Liver (tissue), 9 donors: ENCODE results near the gene HMG20A. TPM values are rescaled to one million over a fixed set of nuclear protein-coding genes. Genes with fewer than 3 reads are reported as not detected.

Experiments used
- DNase-seq: peaks from one replicate; pipeline ENCODE4 v3.0.0-alpha.2; 2017; ENCODE audit warnings: low spot score
- H3K27ac ChIP-seq, 2 donors: one replicate each; pipeline ENCODE4 v1.7.0; 2013; ENCODE audit warnings: inconsistent platforms in 2 of 2, low read length in 2 of 2, control low read depth in 1 of 2, low read depth in 1 of 2, mild to moderate bottlenecking in 1 of 2
- H3K27me3 ChIP-seq, 4 donors: one replicate each; pipeline versions ENCODE4 v1.6.1 to v1.7.0; 2013; ENCODE audit warnings: low read length in 3 of 4, inconsistent platforms in 1 of 4, mild to moderate bottlenecking in 1 of 4, moderate library complexity in 1 of 4; ENCODE audit not compliant: control insufficient read depth in 4 of 4, insufficient read depth in 4 of 4
- H3K36me3 ChIP-seq, 4 donors: one replicate each; pipeline versions ENCODE4 v1.6.1 to v1.7.0; 2013; ENCODE audit warnings: low read length in 3 of 4, mild to moderate bottlenecking in 3 of 4, low read depth in 1 of 4, moderate library complexity in 1 of 4; ENCODE audit not compliant: control insufficient read depth in 4 of 4, insufficient read depth in 3 of 4
- H3K4me1 ChIP-seq, 4 donors: one replicate each; pipeline versions ENCODE4 v1.6.1 to v1.7.0; 2013; ENCODE audit warnings: low read length in 3 of 4, mild to moderate bottlenecking in 3 of 4, moderate library complexity in 1 of 4; ENCODE audit not compliant: control insufficient read depth in 4 of 4, insufficient read depth in 4 of 4
- H3K4me3 ChIP-seq, 3 donors: one replicate each; pipeline versions ENCODE4 v1.6.1 to v1.7.0; 2013; ENCODE audit warnings: low read length in 3 of 3, control low read depth in 1 of 3, low read depth in 1 of 3, mild to moderate bottlenecking in 1 of 3
- H3K9ac ChIP-seq, 2 donors: one replicate each; pipeline ENCODE4 v1.7.0; 2013; ENCODE audit warnings: low read length in 2 of 2, mild to moderate bottlenecking in 2 of 2, moderate library complexity in 2 of 2, control low read depth in 1 of 2, low read depth in 1 of 2
- H3K9me3 ChIP-seq, 4 donors: one replicate each; pipeline versions ENCODE4 v1.6.1 to v1.7.0; 2013; ENCODE audit warnings: low read length in 3 of 4; ENCODE audit not compliant: control insufficient read depth in 4 of 4
- ATF3 ChIP-seq: IDR thresholded peaks from 2 replicates; pipeline ENCODE4 v1.6.1; 2016; ENCODE audit warnings: antibody characterized with exemption
- CTCF ChIP-seq: fragments of 150-350 bp; IDR thresholded peaks from 2 replicates; pipeline ENCODE4 v1.5.1; 2017; ENCODE audit warnings: improper control_type of control experiment, low read depth, low read length; ENCODE audit not compliant: missing input control
- EGR1 ChIP-seq, 2 donors: IDR thresholded peaks; 2 replicates each; pipeline ENCODE4 v1.6.1; 2016 to 2018; ENCODE audit warnings: antibody characterized with exemption in 2 of 2, low read depth in 2 of 2
- FOXA1 ChIP-seq: IDR thresholded peaks from 2 replicates; pipeline ENCODE4 v1.6.1; 2016; ENCODE audit warnings: antibody characterized with exemption
- FOXA2 ChIP-seq: IDR thresholded peaks from 2 replicates; pipeline ENCODE4 v1.6.1; 2016; ENCODE audit warnings: antibody characterized with exemption
- GABPA ChIP-seq, 2 donors: IDR thresholded peaks in 1 of 2; conservative IDR thresholded peaks in 1 of 2; 2 replicates each; pipeline ENCODE4 v1.6.1; 2016; ENCODE audit warnings: antibody characterized with exemption in 2 of 2, mild to moderate bottlenecking in 1 of 2, moderate library complexity in 1 of 2
- HNF4A ChIP-seq, 2 donors: conservative IDR thresholded peaks; 2 replicates each; pipeline ENCODE4 v1.6.1; 2016; ENCODE audit warnings: antibody characterized with exemption in 2 of 2, mild to moderate bottlenecking in 2 of 2
- HNF4G ChIP-seq: IDR thresholded peaks from 2 replicates; pipeline ENCODE4 v1.6.1; 2016; ENCODE audit warnings: antibody characterized with exemption
- JUND ChIP-seq, 2 donors: IDR thresholded peaks; 2 replicates each; pipeline ENCODE4 v1.6.1; 2016; ENCODE audit warnings: antibody characterized with exemption in 2 of 2
- NR2F2 ChIP-seq: IDR thresholded peaks from 2 replicates; pipeline ENCODE4 v1.6.1; 2016; ENCODE audit warnings: antibody characterized with exemption
- RAD21 ChIP-seq, 2 donors: IDR thresholded peaks; 2 replicates each; pipeline ENCODE4 v1.6.1; 2016; ENCODE audit warnings: antibody characterized with exemption in 2 of 2, mild to moderate bottlenecking in 2 of 2
- REST ChIP-seq: IDR thresholded peaks from 2 replicates; pipeline ENCODE4 v1.6.1; 2016; ENCODE audit warnings: antibody characterized with exemption, mild to moderate bottlenecking
- RXRA ChIP-seq, 2 donors: IDR thresholded peaks; 2 replicates each; pipeline ENCODE4 v1.6.1; 2017 to 2018; ENCODE audit warnings: antibody characterized with exemption in 2 of 2, mild to moderate bottlenecking in 1 of 2
- SP1 ChIP-seq: IDR thresholded peaks from 2 replicates; pipeline ENCODE4 v1.6.1; 2018; ENCODE audit warnings: antibody characterized with exemption, mild to moderate bottlenecking
- TAF1 ChIP-seq: conservative IDR thresholded peaks from 2 replicates; pipeline ENCODE4 v1.6.1; 2016; ENCODE audit warnings: antibody characterized with exemption, mild to moderate bottlenecking
- YY1 ChIP-seq: IDR thresholded peaks from 2 replicates; pipeline ENCODE4 v1.6.1; 2016; ENCODE audit warnings: antibody characterized with exemption, mild to moderate bottlenecking
- ZBTB33 ChIP-seq: IDR thresholded peaks from 2 replicates; pipeline ENCODE4 v1.6.1; 2016; ENCODE audit warnings: antibody characterized with exemption
- WGBS: extraction: QIAGEN DNeasy Blood & Tissue Kit; methylation state at CpG from one replicate; pipeline ENCODE4 v1.1.7; 2013; 5-methylcytosine and 5-hydroxymethylcytosine counted together
- polyA plus RNA-seq, 2 donors: library from polyadenylated mRNA; stranded (reverse) in 1 of 2; unstranded in 1 of 2; fragments of 200-250 nt in 1 of 2; fragments of >200 nt in 1 of 2; fragmentation: Nextera tagmentation in 1 of 2; extraction: Ambion mirVana in 1 of 2; gene quantifications; one replicate each; pipeline versions ENCODE4 v1.2.1 to v1.2.3, GENCODE V29; 2013 to 2015
- total RNA-seq, 2 donors: library from RNA; depleted of rRNA; stranded (reverse); fragments of >200 nt; gene quantifications; one replicate each; pipeline ENCODE4 v1.2.3, GENCODE V29; 2014
- TF ChIP-seq, protein P1 (sequence below): IDR thresholded peaks from 2 replicates; pipeline ENCODE4 v1.6.1; 2016; ENCODE audit warnings: antibody characterized with exemption
- donor health status: healthy.
- donor health status: healthy.
- donor health status: healthy.
- donor health status: healthy.
- donor health status: healthy.

Gene HMG20A
- total and polyA plus RNA-seq, 4 donors: 7.7 to 19.4 (median 13.3) TPM

DNA sequence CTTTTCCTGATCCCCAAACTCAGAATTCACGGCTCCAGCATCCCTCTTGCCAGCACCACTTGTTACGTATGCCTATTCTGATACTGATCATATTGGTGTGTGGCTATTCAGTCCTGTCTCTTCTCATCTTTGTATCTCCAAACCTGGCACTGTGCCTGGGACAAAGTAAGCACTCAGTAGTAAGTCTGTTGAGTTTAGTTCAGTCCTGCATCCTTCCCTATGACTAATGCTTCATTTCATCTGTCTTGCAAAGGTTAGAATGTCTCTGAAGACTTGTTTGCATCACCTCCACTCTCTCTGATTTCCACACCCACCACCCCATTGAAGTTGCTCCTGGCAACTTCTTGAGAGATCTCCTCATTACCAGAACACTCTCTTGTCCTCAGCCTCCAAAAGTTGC is 80.3 kb downstream of the HMG20A start:
- no peak overlapping the region for H3K9ac ChIP-seq
- no peak overlapping the region for H3K27ac ChIP-seq
- H3K9me3 ChIP-seq: no peaks in the 10 kb centered on the region
- peaks cover 0 to 18% (median 7%) of the 10 kb centered on the region in 4 donors for H3K4me1 ChIP-seq
- TF ChIP-seq YY1: no peak
- no peak for TF ChIP-seq GABPA (IDR thresholded peaks at IDR 0.05 in 1 of 2, conservative IDR thresholded peaks at IDR 0.05 in 1 of 2)
- TF ChIP-seq, protein P1, sequence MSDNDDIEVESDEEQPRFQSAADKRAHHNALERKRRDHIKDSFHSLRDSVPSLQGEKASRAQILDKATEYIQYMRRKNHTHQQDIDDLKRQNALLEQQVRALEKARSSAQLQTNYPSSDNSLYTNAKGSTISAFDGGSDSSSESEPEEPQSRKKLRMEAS: no peak
- no peak overlapping the region for H3K4me3 ChIP-seq
- H3K27me3 ChIP-seq: no peaks in the 10 kb centered on the region
- no peaks in the 10 kb centered on the region for H3K36me3 ChIP-seq
- no peak for DNase-seq
- WGBS: 96% methylated on average over 2 of the region's 2 CpGs

DNA sequence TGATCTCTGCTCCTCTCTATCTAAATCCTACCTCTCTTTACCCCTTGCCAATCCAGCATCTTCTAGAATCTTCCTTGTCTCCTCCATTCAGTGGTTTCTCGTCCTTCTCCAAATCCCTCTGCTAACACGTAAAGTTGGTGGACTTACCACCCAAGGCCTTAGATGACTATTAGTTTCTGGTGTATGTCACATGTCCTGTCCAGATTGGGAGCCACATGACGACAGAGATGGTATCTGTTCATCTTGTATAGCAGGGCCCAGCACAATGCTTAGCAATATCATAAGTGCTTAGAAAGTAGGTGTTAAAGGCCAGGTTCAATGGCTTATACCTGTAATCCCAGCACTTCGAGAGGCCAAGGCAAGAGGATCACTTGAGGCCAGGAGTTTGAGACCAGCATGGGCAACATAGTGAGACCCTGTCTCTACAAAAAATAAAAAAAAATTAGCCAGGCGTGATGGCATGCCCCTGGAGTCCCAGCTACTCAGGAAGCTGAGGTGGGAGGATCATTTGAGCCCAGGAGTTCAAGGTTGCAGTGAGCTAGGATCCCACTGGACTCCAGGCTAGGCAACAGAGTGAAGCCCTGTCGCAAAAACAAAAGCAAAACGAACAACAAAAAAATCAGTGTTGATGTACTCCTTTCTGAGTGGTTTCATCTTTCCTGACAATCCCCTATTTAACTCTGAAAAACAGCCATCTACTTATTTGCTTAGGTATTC is 81.8 kb downstream of the HMG20A start:
- Histone ChIP-seq H3K36me3 (no peaks in the 10 kb centered on the region), H3K9me3 (no peaks in the 10 kb centered on the region), H3K27me3 (no peaks in the 10 kb centered on the region), H3K4me3 (no peak overlapping the region), H3K27ac (no peak overlapping the region), H3K4me1 (peaks cover 0 to 19% (median 3%) of the 10 kb centered on the region in 4 donors), H3K9ac (no peak overlapping the region)
- TF ChIP-seq ATF3 (no peak), SP1 (no peak), NR2F2 (no peak), REST (no peak), HNF4A (conservative IDR thresholded peaks at IDR 0.05) (no peak), HNF4G (no peak), GABPA (IDR thresholded peaks at IDR 0.05 in 1 of 2, conservative IDR thresholded peaks at IDR 0.05 in 1 of 2) (no peak), YY1 (no peak), ZBTB33 (no peak), FOXA1 (no peak), JUND (IDR thresholded peaks at IDR 0.05) (no peak), RAD21 (IDR thresholded peaks at IDR 0.05) (no peak), CTCF (no peak), TAF1 (no peak), EGR1 (IDR thresholded peaks at IDR 0.05; ENCODE audit: low read depth in 2 of 2) (no peak), FOXA2 (no peak), RXRA (IDR thresholded peaks at IDR 0.05) (no peak)
- TF ChIP-seq, protein P1: no peak
- no peak for DNase-seq
- WGBS: 95% methylated on average over 7 of the region's 7 CpGs
